ENCODE data around the gene FAM180A.

FAM180A gene

GRCh38 chr7:135708041-135708440 lies 40.6 kb downstream of the FAM180A start:
- H3K4me3 ChIP-seq (ENCODE audit: low read depth, low read length): no peak overlapping the region
- no peak for DNase-seq (ENCODE audit: low read depth, low spot score)
- no peak for TF ChIP-seq CTCF (IDR thresholded peaks at IDR 0.05; ENCODE audit: low read depth, low read length)
- in situ Hi-C loops (cut with HindIII; ENCODE audit: low sequenced_read_pairs): no loop called here

- in situ Hi-C loops (cut with HindIII; ENCODE audit: low sequenced_read_pairs): no loop called here
- no peak for DNase-seq (ENCODE audit: low read depth, low spot score)
- no peak for TF ChIP-seq CTCF (IDR thresholded peaks at IDR 0.05; ENCODE audit: low read depth, low read length)
- H3K4me3 ChIP-seq (ENCODE audit: low read depth, low read length): no peak overlapping the region
Observed at GRCh38 chr7:135707570-135707966, 41.0 kb downstream of the FAM180A start.

GRCh38 chr7:135706858-135707569 lies 41.6 kb downstream of the FAM180A start:
- no peak for TF ChIP-seq CTCF (IDR thresholded peaks at IDR 0.05; ENCODE audit: low read depth, low read length)
- in situ Hi-C loops (cut with HindIII; ENCODE audit: low sequenced_read_pairs): no loop called here
- H3K4me3 ChIP-seq (ENCODE audit: low read depth, low read length): no peak overlapping the region
- no peak for DNase-seq (ENCODE audit: low read depth, low spot score)

GRCh38 chr7:135706038-135706742 lies 42.4 kb downstream of the FAM180A start:
- H3K4me3 ChIP-seq (ENCODE audit: low read depth, low read length): no peak overlapping the region
- no peak for DNase-seq (ENCODE audit: low read depth, low spot score)
- no peak for TF ChIP-seq CTCF (IDR thresholded peaks at IDR 0.05; ENCODE audit: low read depth, low read length)
- in situ Hi-C loops (cut with HindIII; ENCODE audit: low sequenced_read_pairs): no loop called here

- in situ Hi-C loops (cut with HindIII; ENCODE audit: low sequenced_read_pairs): no loop called here
- H3K4me3 ChIP-seq (ENCODE audit: low read depth, low read length): no peak overlapping the region
- no peak for TF ChIP-seq CTCF (IDR thresholded peaks at IDR 0.05; ENCODE audit: low read depth, low read length)
- DNase-seq (ENCODE audit: low read depth, low spot score): no peak
Observed at GRCh38 chr7:135704698-135705097, 43.9 kb downstream of the FAM180A start.

- DNase-seq (ENCODE audit: low read depth, low spot score): no peak
- TF ChIP-seq CTCF (IDR thresholded peaks at IDR 0.05; ENCODE audit: low read depth, low read length): peak; percentile 29
- in situ Hi-C loops (cut with HindIII; ENCODE audit: low sequenced_read_pairs): no loop called here
Observed at GRCh38 chr7:135704074-135704473, 44.5 kb downstream of the FAM180A start.

More at GRCh38 chr7:135704074-135704473, 44.5 kb downstream of the FAM180A start:
- H3K4me3 ChIP-seq (ENCODE audit: low read depth, low read length): no peak overlapping the region
